ENCODE data around the gene DPH6.
"Not testable (repeated sequence)": the region's sequence is repeated elsewhere in the genome, so short reads cannot be mapped to it uniquely, and the experiment has no call there.

The DPH6 gene

GRCh38 chr15:35545824-35546510, at the start of gene DPH6:
Gene DPH6 (minus strand): TSS chr15:35546165. CDS start chr15:35546141, 24 bp downstream.
- DNase-seq (ENCODE audit: low read depth), result peak; percentile 64

GRCh38 chr15:35595656-35596055, 49.7 kb upstream of the DPH6 start:
- DNase-seq (ENCODE audit: low read depth), result no peak

GRCh38 chr15:35591987-35592386, 46.0 kb upstream of the DPH6 start:
- DNase-seq (ENCODE audit: low read depth), result not testable (repeated sequence)

GRCh38 chr15:35583863-35584528, 38.0 kb upstream of the DPH6 start:
- DNase-seq (ENCODE audit: low read depth), result no peak

- no peak for DNase-seq (ENCODE audit: low read depth)
Observed at GRCh38 chr15:35580606-35581005, 34.6 kb upstream of the DPH6 start.

- no peak for DNase-seq (ENCODE audit: low read depth)
Observed at GRCh38 chr15:35567392-35567791, 21.4 kb upstream of the DPH6 start.

GRCh38 chr15:35566991-35567390, 21.0 kb upstream of the DPH6 start:
- no peak for DNase-seq (ENCODE audit: low read depth)

GRCh38 chr15:35565901-35566300, 19.9 kb upstream of the DPH6 start:
- DNase-seq (ENCODE audit: low read depth), result no peak

GRCh38 chr15:35562641-35563040, 16.7 kb upstream of the DPH6 start:
- DNase-seq (ENCODE audit: low read depth), result no peak

GRCh38 chr15:35561308-35561707, 15.3 kb upstream of the DPH6 start:
- no peak for DNase-seq (ENCODE audit: low read depth)

GRCh38 chr15:35560870-35561269, 14.9 kb upstream of the DPH6 start:
- no peak for DNase-seq (ENCODE audit: low read depth)

GRCh38 chr15:35560258-35560657, 14.3 kb upstream of the DPH6 start:
- no peak for DNase-seq (ENCODE audit: low read depth)

GRCh38 chr15:35559683-35560082, 13.7 kb upstream of the DPH6 start:
- DNase-seq (ENCODE audit: low read depth), result no peak

GRCh38 chr15:35557544-35557943, 11.6 kb upstream of the DPH6 start:
- no peak for DNase-seq (ENCODE audit: low read depth)

GRCh38 chr15:35557012-35557411, 11.0 kb upstream of the DPH6 start:
- no peak for DNase-seq (ENCODE audit: low read depth)

- no peak for DNase-seq (ENCODE audit: low read depth)
Observed at GRCh38 chr15:35555244-35555643, 9.3 kb upstream of the DPH6 start.

- DNase-seq (ENCODE audit: low read depth), result no peak
Observed at GRCh38 chr15:35550957-35551356, 5.0 kb upstream of the DPH6 start.

GRCh38 chr15:35549567-35549966, 3.6 kb upstream of the DPH6 start:
- no peak for DNase-seq (ENCODE audit: low read depth)

- DNase-seq (ENCODE audit: low read depth), result no peak
Observed at GRCh38 chr15:35548435-35548834, 2.5 kb upstream of the DPH6 start.

- no peak for DNase-seq (ENCODE audit: low read depth)
Observed at GRCh38 chr15:35547775-35548364, 1.9 kb upstream of the DPH6 start.

- DNase-seq (ENCODE audit: low read depth), result no peak
Observed at GRCh38 chr15:35546511-35547381, 781 bp upstream of the DPH6 start.

- no peak for DNase-seq (ENCODE audit: low read depth)
Observed at GRCh38 chr15:35545316-35545823, 595 bp downstream of the DPH6 start.

Data from stimulated activated CD8-positive, alpha-beta memory T cell treated with anti-CD3 and anti-CD28 coated beads, Interleukin-12 subunit alpha, Interleukin-12 subunit beta, amount 100 ng/mL, for 1 hour (primary cell).